Neural progenitor cell (in vitro differentiated cells): ENCODE data around the gene TXNDC5. TPM values are rescaled to one million over a fixed set of nuclear protein-coding genes. Genes with fewer than 3 reads are reported as not detected.
A peak's percentile ranks its signal among the peaks of the same experiment; 100 is the strongest.

Source experiments
- DNase-seq: peaks from one replicate; pipeline ENCODE4 v3.0.0-alpha.2; 2016; ENCODE audit warnings: low spot score
- H2AFZ ChIP-seq: fragments of 200-600 bp; sonication (generic); replicated peaks from 2 replicates; pipeline ENCODE4 v1.6.1; 2016; ENCODE audit warnings: antibody characterized with exemption
- H3F3A ChIP-seq: fragments of 200-600 bp; sonication (generic); 2 replicates; pipeline ENCODE4 v1.6.1; 2016; ENCODE audit warnings: antibody characterized with exemption, low read depth
- H3K27ac ChIP-seq: fragments of 200-600 bp; sonication (generic); 2 replicates; pipeline ENCODE4 v1.5.1; 2016; ENCODE audit warnings: mild to moderate bottlenecking
- H3K27me3 ChIP-seq: fragments of 200-600 bp; sonication (generic); 2 replicates; pipeline ENCODE4 v1.6.1; 2016; ENCODE audit warnings: mild to moderate bottlenecking, moderate library complexity
- H3K36me3 ChIP-seq: fragments of 200-600 bp; sonication (generic); 2 replicates; pipeline ENCODE4 v1.5.1; 2016
- H3K4me1 ChIP-seq: fragments of 200-600 bp; sonication (generic); 2 replicates; pipeline ENCODE4 v1.6.1; 2016; ENCODE audit warnings: mixed run types
- H3K4me2 ChIP-seq: fragments of 200-600 bp; sonication (generic); 2 replicates; pipeline ENCODE4 v1.6.1; 2016
- H3K4me3 ChIP-seq: fragments of 200-600 bp; sonication (generic); 2 replicates; pipeline ENCODE4 v1.5.1; 2016
- H3K79me2 ChIP-seq: fragments of 200-600 bp; sonication (generic); 2 replicates; pipeline ENCODE4 v1.6.1; 2016; ENCODE audit warnings: low read depth
- H3K9ac ChIP-seq: fragments of 200-600 bp; sonication (generic); 2 replicates; pipeline ENCODE4 v1.6.1; 2016
- H3K9me3 ChIP-seq: fragments of 200-600 bp; sonication (generic); 2 replicates; pipeline ENCODE4 v1.5.1; 2016; ENCODE audit warnings: low read depth
- H4K20me1 ChIP-seq: fragments of 200-600 bp; sonication (generic); 2 replicates; pipeline ENCODE4 v1.6.1; 2016; ENCODE audit warnings: low read depth
- H3K27ac Mint-ChIP-seq: 3 replicates; pipeline ENCODE4 v1.8.0; 2021; ENCODE audit warnings: mixed read lengths
- H3K27me3 Mint-ChIP-seq: 2 replicates; pipeline ENCODE4 v1.8.0; 2022; ENCODE audit warnings: low read depth, mild to moderate bottlenecking, inconsistent platforms, moderate library complexity, mixed read lengths; ENCODE audit not compliant: insufficient read depth
- H3K36me3 Mint-ChIP-seq: 3 replicates; pipeline ENCODE4 v1.8.0; 2021; ENCODE audit warnings: mixed read lengths
- H3K4me1 Mint-ChIP-seq: 3 replicates; pipeline ENCODE4 v1.8.0; 2021; ENCODE audit warnings: mixed read lengths
- H3K4me3 Mint-ChIP-seq: 3 replicates; pipeline ENCODE4 v1.8.0; 2021; ENCODE audit warnings: mild to moderate bottlenecking, moderate library complexity, mixed read lengths
- H3K9me3 Mint-ChIP-seq: 3 replicates; pipeline ENCODE4 v1.8.0; 2020; ENCODE audit warnings: mixed read lengths
- EZH2 ChIP-seq: fragments of 200-600 bp; sonication (generic); IDR thresholded peaks from 2 replicates; pipeline ENCODE4 v1.6.1; 2017; ENCODE audit warnings: antibody characterized with exemption, mild to moderate bottlenecking, moderate library complexity
- EZH2phosphoT487 ChIP-seq: fragments of 200-600 bp; sonication (generic); IDR thresholded peaks from 2 replicates; pipeline ENCODE4 v1.6.1; 2017; ENCODE audit warnings: antibody characterized with exemption
- total RNA-seq: library from RNA; depleted of rRNA; stranded (reverse); fragments of >200 nt; gene quantifications from 2 replicates; pipeline ENCODE4 v1.2.3, GENCODE V29; 2015; ENCODE audit warnings: low replicate concordance
- TF ChIP-seq, protein P1 (sequence below): fragments of 200-600 bp; sonication (generic); IDR thresholded peaks from 2 replicates; pipeline ENCODE4 v1.5.1; 2017; ENCODE audit warnings: antibody characterized with exemption, mild to moderate bottlenecking

Gene TXNDC5
- total RNA-seq, 1 donor from 2014 or later: 155 TPM

DNA sequence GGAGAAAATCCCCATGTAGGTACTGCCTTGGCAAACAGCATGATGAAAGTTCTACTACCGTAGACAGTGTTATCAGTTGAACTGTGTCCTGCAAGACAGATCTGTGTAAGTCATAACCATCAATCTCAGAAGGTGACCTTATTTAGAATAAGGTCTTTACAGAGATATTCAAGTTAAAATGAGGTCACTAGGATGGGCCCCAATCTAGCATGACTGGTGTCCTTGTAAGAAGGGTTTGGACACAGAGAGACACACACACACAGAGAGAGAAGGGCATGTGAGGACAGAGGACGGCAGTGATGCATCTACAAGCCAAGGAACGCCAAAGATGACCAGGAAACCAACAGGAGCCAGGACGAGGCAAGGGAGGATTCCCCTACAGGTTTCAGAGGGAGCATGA, 8.8 kb downstream of the TXNDC5 start:
- Histone ChIP-seq H3K36me3 (peaks cover 5% of the 10 kb centered on the region), H3K27ac (no peak overlapping the region), H3K27me3 (no peaks in the 10 kb centered on the region), H2AFZ (no peak overlapping the region), H3K9ac (no peak overlapping the region), H3K9me3 (no peaks in the 10 kb centered on the region), H3K4me1 (peaks cover 17% of the 10 kb centered on the region), H3K79me2 (peaks cover 14% of the 10 kb centered on the region), H3K4me2 (no peak overlapping the region), H3F3A (peaks cover 17% of the 10 kb centered on the region), H3K4me3 (no peak overlapping the region), H4K20me1 (peaks cover 36% of the 10 kb centered on the region)
- Mint-ChIP-seq H3K27me3 (no peaks in the 10 kb centered on the region), H3K4me1 (no peaks in the 10 kb centered on the region), H3K36me3 (peaks cover 42% of the 10 kb centered on the region), H3K4me3 (no peak overlapping the region), H3K27ac (no peak overlapping the region), H3K9me3 (no peaks in the 10 kb centered on the region)
- DNase-seq: no peak
- TF ChIP-seq, protein P1, sequence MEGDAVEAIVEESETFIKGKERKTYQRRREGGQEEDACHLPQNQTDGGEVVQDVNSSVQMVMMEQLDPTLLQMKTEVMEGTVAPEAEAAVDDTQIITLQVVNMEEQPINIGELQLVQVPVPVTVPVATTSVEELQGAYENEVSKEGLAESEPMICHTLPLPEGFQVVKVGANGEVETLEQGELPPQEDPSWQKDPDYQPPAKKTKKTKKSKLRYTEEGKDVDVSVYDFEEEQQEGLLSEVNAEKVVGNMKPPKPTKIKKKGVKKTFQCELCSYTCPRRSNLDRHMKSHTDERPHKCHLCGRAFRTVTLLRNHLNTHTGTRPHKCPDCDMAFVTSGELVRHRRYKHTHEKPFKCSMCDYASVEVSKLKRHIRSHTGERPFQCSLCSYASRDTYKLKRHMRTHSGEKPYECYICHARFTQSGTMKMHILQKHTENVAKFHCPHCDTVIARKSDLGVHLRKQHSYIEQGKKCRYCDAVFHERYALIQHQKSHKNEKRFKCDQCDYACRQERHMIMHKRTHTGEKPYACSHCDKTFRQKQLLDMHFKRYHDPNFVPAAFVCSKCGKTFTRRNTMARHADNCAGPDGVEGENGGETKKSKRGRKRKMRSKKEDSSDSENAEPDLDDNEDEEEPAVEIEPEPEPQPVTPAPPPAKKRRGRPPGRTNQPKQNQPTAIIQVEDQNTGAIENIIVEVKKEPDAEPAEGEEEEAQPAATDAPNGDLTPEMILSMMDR: no peak
- TF ChIP-seq EZH2phosphoT487 (no peak), EZH2 (no peak)

DNA sequence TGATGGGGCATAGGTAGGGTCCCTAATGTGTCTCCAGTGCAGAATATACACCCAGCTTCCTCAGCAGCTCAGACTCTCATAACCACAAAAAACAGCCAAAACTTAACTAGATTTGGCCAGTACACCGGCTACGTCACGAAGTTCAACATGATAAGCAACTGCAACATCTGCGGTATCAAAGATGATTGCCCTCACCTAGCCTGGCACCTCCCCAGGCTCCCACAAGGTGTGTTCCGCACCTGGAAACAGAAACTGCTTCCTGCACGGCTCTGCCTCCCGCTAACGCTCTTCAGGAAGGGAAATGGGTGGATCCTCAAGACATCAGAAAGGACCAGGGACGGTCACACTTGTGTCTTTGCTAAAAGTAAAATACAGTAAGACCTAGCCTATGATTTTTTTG, 9.5 kb downstream of the TXNDC5 start:
- Histone ChIP-seq H3K4me1 (peaks cover 17% of the 10 kb centered on the region), H3K36me3 (peaks cover 6% of the 10 kb centered on the region), H2AFZ (no peak overlapping the region), H3K9me3 (no peaks in the 10 kb centered on the region), H3K79me2 (peaks cover 6% of the 10 kb centered on the region), H4K20me1 (peaks cover 36% of the 10 kb centered on the region), H3K9ac (no peak overlapping the region), H3K27ac (no peak overlapping the region), H3K27me3 (no peaks in the 10 kb centered on the region), H3F3A (peaks cover 17% of the 10 kb centered on the region), H3K4me3 (no peak overlapping the region), H3K4me2 (no peak overlapping the region)
- H3K36me3 Mint-ChIP-seq: peaks cover 44% of the 10 kb centered on the region
- TF ChIP-seq EZH2: no peak
- H3K27me3 Mint-ChIP-seq: no peaks in the 10 kb centered on the region
- H3K4me1 Mint-ChIP-seq: no peaks in the 10 kb centered on the region
- DNase-seq: no peak
- H3K9me3 Mint-ChIP-seq: no peaks in the 10 kb centered on the region
- H3K4me3 Mint-ChIP-seq: no peak overlapping the region
- no peak overlapping the region for H3K27ac Mint-ChIP-seq

DNA sequence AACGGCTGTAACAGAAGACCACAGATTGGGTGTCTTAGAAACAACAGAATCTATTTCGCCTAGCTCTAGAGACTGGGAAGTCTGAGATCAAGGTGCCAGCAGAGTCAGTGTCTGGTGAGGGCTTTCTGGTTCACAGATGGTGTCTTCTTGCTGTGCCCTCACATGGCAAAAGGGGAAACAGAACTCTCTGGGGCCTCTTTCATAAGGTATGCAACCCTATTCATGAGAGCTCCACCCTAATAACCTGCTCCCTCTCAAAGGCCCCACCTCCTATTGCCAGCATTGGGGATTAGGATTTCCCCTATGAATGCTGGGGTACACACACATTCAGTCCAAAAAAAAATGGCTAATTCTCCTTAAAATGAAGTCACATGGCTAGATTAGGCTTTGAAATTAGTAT, 10.0 kb downstream of the TXNDC5 start:
- no peak for DNase-seq
- no peaks in the 10 kb centered on the region for H3K27me3 Mint-ChIP-seq

GRCh38 chr6:7899889-7900213, 10.7 kb downstream of the TXNDC5 start:
- H3K9me3 ChIP-seq: no peaks in the 10 kb centered on the region
- H3K4me3 Mint-ChIP-seq: no peak overlapping the region
- no peak overlapping the region for H3K9ac ChIP-seq
- no peak overlapping the region for H3K4me2 ChIP-seq
- H3K79me2 ChIP-seq: no peaks in the 10 kb centered on the region
- peaks cover 6% of the 10 kb centered on the region for H3K36me3 ChIP-seq
- H3K27me3 Mint-ChIP-seq: no peaks in the 10 kb centered on the region
- no peaks in the 10 kb centered on the region for H3K9me3 Mint-ChIP-seq
- TF ChIP-seq, protein P1: no peak
- no peak for TF ChIP-seq EZH2
- TF ChIP-seq EZH2phosphoT487: no peak
- no peak for DNase-seq
- H3K27ac Mint-ChIP-seq: no peak overlapping the region
- peaks cover 17% of the 10 kb centered on the region for H3F3A ChIP-seq
- H3K4me3 ChIP-seq: no peak overlapping the region
- H2AFZ ChIP-seq: no peak overlapping the region
- peaks cover 17% of the 10 kb centered on the region for H3K4me1 ChIP-seq
- peaks cover 47% of the 10 kb centered on the region for H3K36me3 Mint-ChIP-seq
- H3K27me3 ChIP-seq: no peaks in the 10 kb centered on the region
- peak overlapping the region; percentile 71 for H3K27ac ChIP-seq
- H3K4me1 Mint-ChIP-seq: no peaks in the 10 kb centered on the region
- peaks cover 36% of the 10 kb centered on the region for H4K20me1 ChIP-seq

More for the DNA sequence above, 10.0 kb downstream of the TXNDC5 start:
- Histone ChIP-seq H3K79me2 (peaks cover 2% of the 10 kb centered on the region), H3K4me1 (peaks cover 17% of the 10 kb centered on the region), H3F3A (peaks cover 17% of the 10 kb centered on the region), H3K27ac (peak overlapping the region; percentile 34), H3K4me3 (no peak overlapping the region), H4K20me1 (peaks cover 36% of the 10 kb centered on the region), H3K36me3 (peaks cover 6% of the 10 kb centered on the region), H3K9ac (no peak overlapping the region), H3K4me2 (no peak overlapping the region), H3K27me3 (no peaks in the 10 kb centered on the region), H3K9me3 (no peaks in the 10 kb centered on the region), H2AFZ (no peak overlapping the region)
- TF ChIP-seq EZH2phosphoT487 (no peak), EZH2 (no peak)
- TF ChIP-seq, protein P1: no peak
- Mint-ChIP-seq H3K36me3 (peaks cover 48% of the 10 kb centered on the region), H3K4me1 (no peaks in the 10 kb centered on the region), H3K9me3 (no peaks in the 10 kb centered on the region), H3K27ac (no peak overlapping the region), H3K4me3 (no peak overlapping the region)
